ENCODE results near the gene DAPK3. TPM values are rescaled to one million over a fixed set of nuclear protein-coding genes. Genes with fewer than 3 reads are reported as not detected.
"Not testable (repeated sequence)": the region's sequence is repeated elsewhere in the genome, so short reads cannot be mapped to it uniquely, and the experiment has no call there.

The DAPK3 gene
- total and polyA plus RNA-seq, 12 donors, result 72.5 to 222 (median 112) TPM

- WGBS, 2 donors, result 95 to 96% methylated on average over 80 to 86 of the region's 86 CpGs
- intact Hi-C loops (cut with DNase I), result loop anchor here in 1 of 10 donors (10.0 kb wide), 1 partner anchor 194 kb away; the partner anchor contains the start of genes APBA3 and MRPL54
- DNase-seq (no peak), ATAC-seq (peak in 3 of 8 donors; percentile 2 to 11 (median 5))
- Histone ChIP-seq H3K27me3 (no peaks in the 10 kb centered on the region), H3K4me3 (no peak overlapping the region), H3K27ac (peak overlapping the region in 1 of 10 donors; percentile 13), H3K36me3 (peaks cover 16 to 89% (median 48%) of the 10 kb centered on the region in 9 donors), H3K9me3 (no peaks in the 10 kb centered on the region), H3K4me1 (peaks cover 0 to 21% (median 6%) of the 10 kb centered on the region in 9 donors)
- no peak for TF ChIP-seq CTCF (IDR thresholded peaks at IDR 0.05)
Measured at GRCh38 chr19:3958836-3959765, 11.8 kb downstream of the DAPK3 start.

GRCh38 chr19:3955688-3956087 lies 15.2 kb downstream of the DAPK3 start:
- TF ChIP-seq CTCF (IDR thresholded peaks at IDR 0.05), result no peak

GRCh38 chr19:3955276-3955675 lies 15.6 kb downstream of the DAPK3 start:
- 82 to 87% methylated on average over 13 of the region's 13 CpGs for WGBS, 2 donors
- H3K9me3 ChIP-seq, DNase-seq, ATAC-seq, H3K27me3 ChIP-seq, H3K4me3 ChIP-seq: not testable (repeated sequence)
- intact Hi-C loops (cut with DNase I), result loop anchor here in 1 of 10 donors (10.0 kb wide), 1 partner anchor 190 kb away; the partner anchor contains the start of genes APBA3 and MRPL54
- Histone ChIP-seq H3K4me1 (peaks cover 6 to 46% (median 34%) of the 10 kb centered on the region in 9 donors), H3K27ac (peak overlapping the region in 6 of 10 donors; percentile 2 to 97 (median 95)), H3K36me3 (peaks cover 6 to 51% (median 23%) of the 10 kb centered on the region in 9 donors)

More at GRCh38 chr19:3955688-3956087, 15.2 kb downstream of the DAPK3 start:
- DNase-seq (no peak), ATAC-seq (no peak)
- Histone ChIP-seq H3K27me3 (no peaks in the 10 kb centered on the region), H3K36me3 (peaks cover 6 to 55% (median 27%) of the 10 kb centered on the region in 9 donors), H3K9me3 (no peaks in the 10 kb centered on the region), H3K4me3 (no peak overlapping the region), H3K4me1 (peaks cover 3 to 42% (median 32%) of the 10 kb centered on the region in 9 donors), H3K27ac (peak overlapping the region in 4 of 10 donors; percentile 2 to 97 (median 29))
- WGBS, 2 donors, result 83 to 84% methylated on average over 10 of the region's 10 CpGs
- intact Hi-C loops (cut with DNase I), result loop anchor here in 1 of 10 donors (10.0 kb wide), 1 partner anchor 191 kb away; the partner anchor contains the start of genes APBA3 and MRPL54

- DNase-seq (no peak), ATAC-seq (peak in 7 of 8 donors; percentile 7 to 34 (median 18))
- Histone ChIP-seq H3K4me1 (peaks cover 6 to 55% (median 34%) of the 10 kb centered on the region in 9 donors), H3K4me3 (no peak overlapping the region), H3K36me3 (peaks cover 0 to 39% (median 11%) of the 10 kb centered on the region in 9 donors), H3K27ac (peak overlapping the region; percentile 62 to 97 (median 92)), H3K9me3 (no peaks in the 10 kb centered on the region), H3K27me3 (no peaks in the 10 kb centered on the region)
- TF ChIP-seq CTCF (IDR thresholded peaks at IDR 0.05), result no peak
- intact Hi-C loops (cut with DNase I), result loop anchor here in 1 of 10 donors (10.0 kb wide), 1 partner anchor 189 kb away; the partner anchor contains the start of genes APBA3 and MRPL54
- WGBS, 2 donors, result 46 to 62% methylated on average over 12 of the region's 12 CpGs
Measured at GRCh38 chr19:3954107-3954506, 16.8 kb downstream of the DAPK3 start.

- Histone ChIP-seq H3K36me3 (peaks cover 0 to 26% (median 0%) of the 10 kb centered on the region in 9 donors), H3K4me1 (peaks cover 6 to 55% (median 34%) of the 10 kb centered on the region in 9 donors), H3K27ac (peak overlapping the region; percentile 10 to 97 (median 92))
- WGBS, 2 donors, result 68 to 70% methylated on average over 9 of the region's 9 CpGs
- not testable (repeated sequence) for H3K9me3 ChIP-seq, DNase-seq, H3K27me3 ChIP-seq, ATAC-seq, H3K4me3 ChIP-seq
- intact Hi-C loops (cut with DNase I), result loop anchor here in 1 of 10 donors (10.0 kb wide), 1 partner anchor 188 kb away; the partner anchor contains the start of genes APBA3 and MRPL54
Measured at GRCh38 chr19:3952755-3953276, 18.1 kb downstream of the DAPK3 start.

Measured in heart right ventricle (tissue), 16 donors.